IMR-90 (cell line): Measurements from ENCODE around the gene SYT15B.
"Not testable (repeated sequence)": the region's sequence is repeated elsewhere in the genome, so short reads cannot be mapped to it uniquely, and the experiment has no call there.

Source experiments
- BHLHE40 ChIP-seq: fragments of 150-350 bp; IDR thresholded peaks from 2 replicates; pipeline ENCODE4 v1.6.1; 2016; ENCODE audit warnings: mild to moderate bottlenecking, low read depth, low read length
- CEBPB ChIP-seq: IDR thresholded peaks from 2 replicates; pipeline ENCODE4 v1.6.1; 2012; ENCODE audit warnings: low read depth, low read length, improper control_type of control experiment
- CHD1 ChIP-seq: IDR thresholded peaks from 2 replicates; pipeline ENCODE4 v1.6.1; 2012; ENCODE audit warnings: low read depth, low read length, improper control_type of control experiment
- FOS ChIP-seq: fragments of 150-350 bp; IDR thresholded peaks from 2 replicates; pipeline ENCODE4 v1.6.1; 2016; ENCODE audit warnings: low read depth, low read length
- MXI1 ChIP-seq: IDR thresholded peaks from 2 replicates; pipeline ENCODE4 v1.6.1; 2012; ENCODE audit warnings: low read depth, mild to moderate bottlenecking, low read length, moderate library complexity, borderline replicate concordance
- POLR2A ChIP-seq: IDR thresholded peaks from 2 replicates; pipeline ENCODE4 v1.6.1; 2012; ENCODE audit warnings: mild to moderate bottlenecking, low read depth, low read length
- RAD21 ChIP-seq: IDR thresholded peaks from 2 replicates; pipeline ENCODE4 v1.6.1; 2012; ENCODE audit warnings: low read length, improper control_type of control experiment
- RCOR1 ChIP-seq: IDR thresholded peaks from 2 replicates; pipeline ENCODE4 v1.6.1; 2012; ENCODE audit warnings: mild to moderate bottlenecking, low read length, improper control_type of control experiment; ENCODE audit not compliant: insufficient replicate concordance
- RFX5 ChIP-seq: IDR thresholded peaks from 2 replicates; pipeline ENCODE4 v1.8.0; 2012; ENCODE audit warnings: low read depth, mild to moderate bottlenecking, low read length, moderate library complexity
- SMC3 ChIP-seq: fragments of 150-350 bp; IDR thresholded peaks from 2 replicates; pipeline ENCODE4 v1.6.1; 2016; ENCODE audit warnings: low read depth, mild to moderate bottlenecking, antibody characterized with exemption, low read length, moderate library complexity
- TF ChIP-seq, protein P1 (sequence below): conservative IDR thresholded peaks from 2 replicates; pipeline ENCODE4 v1.5.1; 2012; ENCODE audit warnings: mild to moderate bottlenecking, low read depth, low read length, improper control_type of control experiment
- TF ChIP-seq, protein P2 (sequence below): fragments of 150-350 bp; IDR thresholded peaks from 2 replicates; pipeline ENCODE4 v1.6.1; 2017; ENCODE audit warnings: mild to moderate bottlenecking, antibody characterized with exemption, low read length, low read depth

- TF ChIP-seq, protein P1, sequence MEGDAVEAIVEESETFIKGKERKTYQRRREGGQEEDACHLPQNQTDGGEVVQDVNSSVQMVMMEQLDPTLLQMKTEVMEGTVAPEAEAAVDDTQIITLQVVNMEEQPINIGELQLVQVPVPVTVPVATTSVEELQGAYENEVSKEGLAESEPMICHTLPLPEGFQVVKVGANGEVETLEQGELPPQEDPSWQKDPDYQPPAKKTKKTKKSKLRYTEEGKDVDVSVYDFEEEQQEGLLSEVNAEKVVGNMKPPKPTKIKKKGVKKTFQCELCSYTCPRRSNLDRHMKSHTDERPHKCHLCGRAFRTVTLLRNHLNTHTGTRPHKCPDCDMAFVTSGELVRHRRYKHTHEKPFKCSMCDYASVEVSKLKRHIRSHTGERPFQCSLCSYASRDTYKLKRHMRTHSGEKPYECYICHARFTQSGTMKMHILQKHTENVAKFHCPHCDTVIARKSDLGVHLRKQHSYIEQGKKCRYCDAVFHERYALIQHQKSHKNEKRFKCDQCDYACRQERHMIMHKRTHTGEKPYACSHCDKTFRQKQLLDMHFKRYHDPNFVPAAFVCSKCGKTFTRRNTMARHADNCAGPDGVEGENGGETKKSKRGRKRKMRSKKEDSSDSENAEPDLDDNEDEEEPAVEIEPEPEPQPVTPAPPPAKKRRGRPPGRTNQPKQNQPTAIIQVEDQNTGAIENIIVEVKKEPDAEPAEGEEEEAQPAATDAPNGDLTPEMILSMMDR: not testable (repeated sequence)
- TF ChIP-seq POLR2A, MXI1, RAD21, BHLHE40, CHD1, RFX5, SMC3, CEBPB, RCOR1, FOS: not testable (repeated sequence)
- TF ChIP-seq, protein P2, sequence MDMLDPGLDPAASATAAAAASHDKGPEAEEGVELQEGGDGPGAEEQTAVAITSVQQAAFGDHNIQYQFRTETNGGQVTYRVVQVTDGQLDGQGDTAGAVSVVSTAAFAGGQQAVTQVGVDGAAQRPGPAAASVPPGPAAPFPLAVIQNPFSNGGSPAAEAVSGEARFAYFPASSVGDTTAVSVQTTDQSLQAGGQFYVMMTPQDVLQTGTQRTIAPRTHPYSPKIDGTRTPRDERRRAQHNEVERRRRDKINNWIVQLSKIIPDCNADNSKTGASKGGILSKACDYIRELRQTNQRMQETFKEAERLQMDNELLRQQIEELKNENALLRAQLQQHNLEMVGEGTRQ: not testable (repeated sequence)
These were observed 7.2 kb downstream of the SYT15B start for GRCh38 chr10:47756169-47756568.
